GM13977 (cell line): ENCODE measurements around the gene RALGAPA1.

ENCODE experiments used
- DNase-seq: peaks from one replicate; pipeline ENCODE4 v3.0.0; 2012; ENCODE audit warnings: low spot score
- in situ Hi-C: fragments of 300-500 bp; cut with MboI; formaldehyde crosslinking; loops from one replicate; pipeline ENCODE4 v1.12.0; 2022; ENCODE audit warnings: low sequenced_read_pairs, low pct_unique_long_range_greater_than_20kb, mixed read lengths, inconsistent platforms; ENCODE audit not compliant: unreplicated experiment
- TF ChIP-seq, protein P1 (sequence below): IDR thresholded peaks from 2 replicates; pipeline ENCODE4 v1.5.1; 2012; ENCODE audit warnings: mild to moderate bottlenecking, control low read depth; ENCODE audit not compliant: insufficient read depth; ENCODE audit errors: extremely low read depth, missing control alignments

The RALGAPA1 gene

DNA sequence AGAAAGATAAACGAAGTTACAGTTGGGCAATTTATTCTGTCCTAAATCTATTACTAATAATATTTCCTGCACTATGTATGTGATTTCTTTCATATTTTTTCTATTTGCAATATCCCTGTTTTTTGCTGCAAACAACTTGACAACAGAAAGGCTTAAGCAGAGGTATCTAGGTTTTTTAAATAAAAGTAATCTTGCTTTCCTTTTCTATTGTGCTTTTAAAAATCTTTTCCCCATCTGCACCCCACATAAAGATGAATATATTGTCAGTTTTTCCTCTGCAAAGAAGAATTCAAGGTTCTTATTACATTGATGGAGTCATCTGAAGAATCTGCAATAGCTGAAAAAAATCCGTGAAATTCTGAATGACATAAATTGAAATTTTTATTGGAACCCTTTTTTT lies 502 bp upstream of the RALGAPA1 start:
- TF ChIP-seq, protein P1, sequence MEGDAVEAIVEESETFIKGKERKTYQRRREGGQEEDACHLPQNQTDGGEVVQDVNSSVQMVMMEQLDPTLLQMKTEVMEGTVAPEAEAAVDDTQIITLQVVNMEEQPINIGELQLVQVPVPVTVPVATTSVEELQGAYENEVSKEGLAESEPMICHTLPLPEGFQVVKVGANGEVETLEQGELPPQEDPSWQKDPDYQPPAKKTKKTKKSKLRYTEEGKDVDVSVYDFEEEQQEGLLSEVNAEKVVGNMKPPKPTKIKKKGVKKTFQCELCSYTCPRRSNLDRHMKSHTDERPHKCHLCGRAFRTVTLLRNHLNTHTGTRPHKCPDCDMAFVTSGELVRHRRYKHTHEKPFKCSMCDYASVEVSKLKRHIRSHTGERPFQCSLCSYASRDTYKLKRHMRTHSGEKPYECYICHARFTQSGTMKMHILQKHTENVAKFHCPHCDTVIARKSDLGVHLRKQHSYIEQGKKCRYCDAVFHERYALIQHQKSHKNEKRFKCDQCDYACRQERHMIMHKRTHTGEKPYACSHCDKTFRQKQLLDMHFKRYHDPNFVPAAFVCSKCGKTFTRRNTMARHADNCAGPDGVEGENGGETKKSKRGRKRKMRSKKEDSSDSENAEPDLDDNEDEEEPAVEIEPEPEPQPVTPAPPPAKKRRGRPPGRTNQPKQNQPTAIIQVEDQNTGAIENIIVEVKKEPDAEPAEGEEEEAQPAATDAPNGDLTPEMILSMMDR: no peak
- in situ Hi-C loops: loop anchor here (25.0 kb wide), 2 partner anchors 372 to 672 kb away; no protein-coding TSS in a partner anchor
- DNase-seq: no peak

DNA sequence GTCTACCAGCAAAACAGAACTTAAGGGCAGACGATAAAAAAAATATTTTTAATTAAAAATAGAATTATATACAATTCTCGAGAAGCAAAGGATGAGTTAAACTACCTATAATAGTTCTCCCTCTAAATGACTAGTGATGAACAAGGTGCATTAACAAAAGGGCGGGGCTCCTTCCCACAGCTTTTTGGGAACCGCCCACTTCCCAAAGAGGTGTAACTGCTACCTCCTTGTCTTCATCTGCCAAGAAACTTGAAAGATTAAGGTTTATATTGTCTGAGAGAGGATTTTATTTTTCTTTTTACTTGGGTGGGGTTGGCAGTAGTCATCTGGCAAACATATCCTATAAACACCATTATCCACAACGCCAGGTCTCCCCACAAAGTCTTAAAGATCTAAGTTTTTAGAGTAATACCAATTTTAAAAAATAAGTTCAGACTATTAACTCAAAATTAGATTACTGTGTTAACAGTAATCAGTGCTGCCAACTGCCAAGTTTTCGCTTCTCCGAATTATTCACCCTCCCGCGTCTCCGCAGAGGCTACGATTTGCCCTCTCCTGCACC lies 938 bp downstream of the RALGAPA1 start:
- no peak for DNase-seq
- in situ Hi-C loops: loop anchor here (25.0 kb wide), 2 partner anchors 371 to 671 kb away; no protein-coding TSS in a partner anchor
- TF ChIP-seq, protein P1: no peak

GRCh38 chr14:35807131-35807961 lies 1.7 kb downstream of the RALGAPA1 start:
- TF ChIP-seq, protein P1: no peak
- DNase-seq: no peak
- in situ Hi-C loops: loop anchor here (25.0 kb wide), 2 partner anchors 370 to 670 kb away; no protein-coding TSS in a partner anchor

- in situ Hi-C loops: loop anchor here (25.0 kb wide), 2 partner anchors 369 to 669 kb away; no protein-coding TSS in a partner anchor
- TF ChIP-seq, protein P1: no peak
- DNase-seq: no peak
These were observed 2.8 kb downstream of the RALGAPA1 start for GRCh38 chr14:35806006-35806907.

DNA sequence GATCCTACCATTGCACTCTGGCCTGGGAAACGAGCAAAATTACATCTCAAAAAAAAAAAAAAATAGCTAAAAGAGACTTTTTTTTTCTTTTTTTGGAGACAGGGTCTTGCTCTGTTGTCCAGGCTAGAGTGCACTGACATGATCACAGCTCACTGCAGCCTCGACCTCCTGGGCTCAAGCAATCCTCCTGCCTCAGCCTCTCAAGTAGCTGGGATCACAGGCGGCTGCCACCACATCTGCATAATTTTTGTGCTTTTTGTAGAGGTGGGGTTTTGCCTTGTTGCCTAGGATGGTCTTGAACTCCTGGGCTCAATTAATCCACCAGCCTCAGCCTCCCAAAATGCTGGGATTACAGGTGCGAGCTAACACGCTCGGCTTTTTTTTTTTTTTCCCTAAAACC lies 11.3 kb downstream of the RALGAPA1 start:
- in situ Hi-C loops: no loop called here
- TF ChIP-seq, protein P1: no peak
- no peak for DNase-seq

- in situ Hi-C loops: no loop called here
- DNase-seq: no peak
- TF ChIP-seq, protein P1: no peak
These were observed 19.4 kb downstream of the RALGAPA1 start for GRCh38 chr14:35789651-35790050.
